HEK293T (cell line): Measurements from ENCODE around the gene CACNA1C.

Experiments used
- ARNT ChIP-seq: fragments of 450-650 bp; IDR thresholded peaks from 2 replicates; pipeline ENCODE4 v1.6.1; 2017; ENCODE audit warnings: mild to moderate bottlenecking
- BHLHE40 ChIP-seq: fragments of 450-650 bp; IDR thresholded peaks from 2 replicates; pipeline ENCODE4 v1.6.1; 2016; ENCODE audit warnings: mild to moderate bottlenecking, moderate library complexity, borderline replicate concordance
- ELF4 ChIP-seq: fragments of 450-650 bp; IDR thresholded peaks from 2 replicates; pipeline ENCODE4 v1.6.1; 2017; ENCODE audit warnings: antibody characterized with exemption
- FOXA1 ChIP-seq: fragments of 450-650 bp; IDR thresholded peaks from 2 replicates; pipeline ENCODE4 v1.6.1; 2016; ENCODE audit warnings: mild to moderate bottlenecking
- FOXK2 ChIP-seq: fragments of 450-650 bp; IDR thresholded peaks from 2 replicates; pipeline ENCODE4 v1.6.1; 2016; ENCODE audit warnings: mild to moderate bottlenecking
- FOXM1 ChIP-seq: fragments of 450-650 bp; IDR thresholded peaks from 2 replicates; pipeline ENCODE4 v1.6.1; 2017; ENCODE audit warnings: mild to moderate bottlenecking, borderline replicate concordance
- L3MBTL2 ChIP-seq: fragments of 450-650 bp; conservative IDR thresholded peaks from 2 replicates; pipeline ENCODE4 v1.6.1; 2016; ENCODE audit warnings: mild to moderate bottlenecking
- NFRKB ChIP-seq: fragments of 450-650 bp; IDR thresholded peaks from 2 replicates; pipeline ENCODE4 v1.6.1; 2016; ENCODE audit warnings: mild to moderate bottlenecking, moderate library complexity
- SP1 ChIP-seq: fragments of 450-650 bp; IDR thresholded peaks from 2 replicates; pipeline ENCODE4 v1.6.1; 2017
- SUZ12 ChIP-seq: fragments of 450-650 bp; IDR thresholded peaks from 2 replicates; pipeline ENCODE4 v1.6.1; 2016; ENCODE audit warnings: mild to moderate bottlenecking
- TARDBP ChIP-seq: fragments of 450-650 bp; IDR thresholded peaks from 2 replicates; pipeline ENCODE4 v1.6.1; 2016
- ZNF384 ChIP-seq: fragments of 450-650 bp; IDR thresholded peaks from 2 replicates; pipeline ENCODE4 v1.6.1; 2016
- TF ChIP-seq, protein P1 (sequence below): fragments of 450-650 bp; IDR thresholded peaks from 2 replicates; pipeline ENCODE4 v1.6.1; 2016

DNA sequence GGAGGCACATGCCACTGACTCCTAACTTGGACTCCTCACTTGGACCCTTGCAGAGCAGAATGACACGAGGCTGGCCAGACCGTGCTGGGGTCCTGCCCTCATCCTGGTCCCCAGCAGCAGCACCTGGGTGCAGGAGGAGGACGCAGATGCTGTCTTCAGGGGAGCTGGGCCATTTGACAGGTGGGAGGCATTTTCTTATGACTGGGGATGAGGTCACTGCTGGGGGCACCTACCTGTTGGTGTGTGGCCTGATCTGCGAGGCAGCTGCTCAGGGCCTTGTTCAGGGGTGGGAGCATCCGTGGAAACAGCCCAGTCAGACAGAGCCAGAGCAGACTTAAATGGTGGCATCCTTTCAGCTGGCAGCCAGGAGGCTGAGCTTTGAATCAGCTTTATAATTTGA, 57.3 kb downstream of the CACNA1C start:
- TF ChIP-seq SP1 (no peak), FOXM1 (no peak), BHLHE40 (no peak), FOXA1 (no peak), ELF4 (no peak), TARDBP (no peak), ZNF384 (no peak), FOXK2 (no peak), NFRKB (no peak), SUZ12 (no peak), ARNT (no peak), L3MBTL2 (no peak)
- TF ChIP-seq, protein P1, sequence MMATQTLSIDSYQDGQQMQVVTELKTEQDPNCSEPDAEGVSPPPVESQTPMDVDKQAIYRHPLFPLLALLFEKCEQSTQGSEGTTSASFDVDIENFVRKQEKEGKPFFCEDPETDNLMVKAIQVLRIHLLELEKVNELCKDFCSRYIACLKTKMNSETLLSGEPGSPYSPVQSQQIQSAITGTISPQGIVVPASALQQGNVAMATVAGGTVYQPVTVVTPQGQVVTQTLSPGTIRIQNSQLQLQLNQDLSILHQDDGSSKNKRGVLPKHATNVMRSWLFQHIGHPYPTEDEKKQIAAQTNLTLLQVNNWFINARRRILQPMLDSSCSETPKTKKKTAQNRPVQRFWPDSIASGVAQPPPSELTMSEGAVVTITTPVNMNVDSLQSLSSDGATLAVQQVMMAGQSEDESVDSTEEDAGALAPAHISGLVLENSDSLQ = no peak
